MM.1S (cell line): Measurements from ENCODE around the gene SH3BP5L.
"Not testable (repeated sequence)": the region's sequence is repeated elsewhere in the genome, so short reads cannot be mapped to it uniquely, and the experiment has no call there.

Source experiments
- DNase-seq: peaks from one replicate; pipeline ENCODE4 v3.0.0-alpha.2; 2015
- H2AFZ ChIP-seq: fragments of 300-600 bp; sonication (generic); 2 replicates; pipeline ENCODE4 v1.6.0; 2016; ENCODE audit warnings: antibody characterized with exemption, low read length
- H3F3A ChIP-seq: fragments of 300-600 bp; sonication (generic); 2 replicates; pipeline ENCODE4 v1.6.1; 2016; ENCODE audit warnings: mild to moderate bottlenecking, antibody characterized with exemption, low read length, moderate library complexity, mixed read lengths; ENCODE audit not compliant: insufficient read depth
- H3K27ac ChIP-seq: fragments of 300-600 bp; sonication (generic); 2 replicates; pipeline ENCODE4 v1.5.1; 2016; ENCODE audit warnings: mild to moderate bottlenecking, low read length
- H3K27me3 ChIP-seq: fragments of 300-600 bp; sonication (generic); replicated peaks from 2 replicates; pipeline ENCODE4 v1.6.0; 2016; ENCODE audit warnings: low read length; ENCODE audit not compliant: insufficient read depth
- H3K36me3 ChIP-seq: fragments of 300-600 bp; sonication (generic); replicated peaks from 2 replicates; pipeline ENCODE4 v1.6.1; 2016; ENCODE audit warnings: mild to moderate bottlenecking, low read length, mixed read lengths; ENCODE audit not compliant: insufficient read depth
- H3K4me1 ChIP-seq: fragments of 300-600 bp; sonication (generic); 2 replicates; pipeline ENCODE4 v1.6.1; 2016; ENCODE audit warnings: low read length, mixed read lengths
- H3K4me2 ChIP-seq: fragments of 300-600 bp; sonication (generic); 2 replicates; pipeline ENCODE4 v1.6.0; 2016; ENCODE audit warnings: low read depth, low read length
- H3K4me3 ChIP-seq: fragments of 300-600 bp; sonication (generic); 2 replicates; pipeline ENCODE4 v1.5.1; 2016; ENCODE audit warnings: low read length, mixed read lengths
- H3K79me2 ChIP-seq: fragments of 300-600 bp; sonication (generic); 2 replicates; pipeline ENCODE4 v1.6.1; 2016; ENCODE audit warnings: mixed run types, low read length, mixed read lengths
- H3K9ac ChIP-seq: fragments of 300-600 bp; sonication (generic); 2 replicates; pipeline ENCODE4 v1.6.1; 2016; ENCODE audit warnings: low read length, mixed read lengths
- H3K9me2 ChIP-seq: fragments of 300-600 bp; sonication (generic); replicated peaks from 2 replicates; pipeline ENCODE4 v1.6.1; 2016; ENCODE audit warnings: mild to moderate bottlenecking, low read length, mixed read lengths; ENCODE audit not compliant: insufficient read depth
- H3K9me3 ChIP-seq: fragments of 300-600 bp; sonication (generic); replicated peaks from 2 replicates; pipeline ENCODE4 v1.6.1; 2016; ENCODE audit warnings: mild to moderate bottlenecking, low read length, mixed read lengths; ENCODE audit not compliant: insufficient read depth
- H4K20me1 ChIP-seq: fragments of 300-600 bp; sonication (generic); 2 replicates; pipeline ENCODE4 v1.6.1; 2016; ENCODE audit warnings: mild to moderate bottlenecking, low read length, moderate library complexity, mixed read lengths; ENCODE audit not compliant: insufficient read depth
- CTCF ChIP-seq: fragments of 300-600 bp; sonication (generic); IDR thresholded peaks from 2 replicates; pipeline ENCODE4 v1.5.1; 2016; ENCODE audit warnings: antibody characterized with exemption, low read length, mixed read lengths
- EZH2 ChIP-seq: fragments of 300-600 bp; sonication (generic); optimal IDR thresholded peaks from 2 replicates; pipeline ENCODE3; 2017; ENCODE audit warnings: low read depth, mild to moderate bottlenecking, antibody characterized with exemption, low read length, mixed read lengths
- EZH2phosphoT487 ChIP-seq: fragments of 300-600 bp; sonication (generic); IDR thresholded peaks from 2 replicates; pipeline ENCODE4 v1.6.1; 2018; ENCODE audit warnings: antibody characterized with exemption, low read length

SH3BP5L gene

DNA sequence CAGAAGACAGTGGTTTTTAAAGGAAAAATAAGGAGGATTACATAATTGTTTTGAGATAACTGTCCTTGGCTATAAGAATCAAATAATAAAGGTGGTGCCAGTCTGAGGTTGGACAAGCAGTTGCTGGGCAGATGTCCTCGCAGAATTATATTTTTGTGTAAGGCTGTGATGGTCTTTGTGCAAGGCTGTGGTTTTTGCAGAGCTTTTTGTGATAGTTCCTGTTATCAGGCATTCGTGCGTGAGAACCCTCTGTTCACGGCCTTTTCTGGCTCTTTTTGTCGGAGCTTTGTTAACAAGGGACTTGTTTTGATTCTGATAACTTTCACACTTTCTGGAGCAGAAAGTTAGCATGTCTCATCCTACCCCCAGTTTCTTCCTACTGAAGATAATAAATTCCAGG is 33.4 kb downstream of the SH3BP5L start:
- Histone ChIP-seq H3F3A (no peaks in the 10 kb centered on the region), H3K9me3 (no peaks in the 10 kb centered on the region), H3K4me1 (0 out of 2 replicates have a peak, but pooled peaks cover 4% of the 10 kb centered on the region), H3K27me3 (no peaks in the 10 kb centered on the region), H3K9me2 (no peaks in the 10 kb centered on the region), H2AFZ (no peak overlapping the region), H3K36me3 (no peaks in the 10 kb centered on the region), H4K20me1 (no peaks in the 10 kb centered on the region), H3K9ac (no peak overlapping the region), H3K79me2 (no peaks in the 10 kb centered on the region), H3K27ac (no peak overlapping the region), H3K4me3 (no peak overlapping the region), H3K4me2 (no peak overlapping the region)
- no peak for DNase-seq
- TF ChIP-seq EZH2: no peak
- TF ChIP-seq CTCF: no peak
- no peak for TF ChIP-seq EZH2phosphoT487

DNA sequence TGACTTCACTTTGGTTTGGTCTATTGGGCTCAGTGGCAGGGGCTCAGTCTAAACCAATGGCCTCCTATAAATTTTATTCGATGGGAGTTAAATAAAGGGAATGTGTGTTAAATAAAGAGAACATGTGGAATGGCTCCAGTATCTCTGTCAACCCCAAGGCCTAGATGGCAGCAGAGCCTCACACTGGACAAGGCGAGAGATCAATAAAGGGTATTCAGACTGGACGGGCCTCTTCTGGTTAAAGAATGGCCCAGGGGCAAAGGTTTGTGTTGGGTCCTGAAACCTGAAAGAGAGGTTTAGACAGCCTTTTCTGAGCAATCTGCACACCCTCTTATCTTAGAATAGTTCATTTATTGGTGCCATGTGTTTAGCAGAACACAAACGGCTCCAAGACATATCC is 34.7 kb downstream of the SH3BP5L start:
- no peaks in the 10 kb centered on the region for H3K9me3 ChIP-seq

GRCh38 chr1:248790456-248790855 is 35.3 kb downstream of the SH3BP5L start:
- H3K27ac ChIP-seq: no peak overlapping the region
- H2AFZ ChIP-seq: no peak overlapping the region
- 0 out of 2 replicates have a peak, but pooled peaks cover 4% of the 10 kb centered on the region for H3K4me1 ChIP-seq
- no peaks in the 10 kb centered on the region for H3K9me2 ChIP-seq
- H3K27me3 ChIP-seq: no peaks in the 10 kb centered on the region
- no peaks in the 10 kb centered on the region for H3K9me3 ChIP-seq
- H3K4me3 ChIP-seq: no peak overlapping the region
- H3K9ac ChIP-seq: no peak overlapping the region
- no peaks in the 10 kb centered on the region for H4K20me1 ChIP-seq
- H3K36me3 ChIP-seq: no peaks in the 10 kb centered on the region
- H3K4me2 ChIP-seq: no peak overlapping the region
- no peaks in the 10 kb centered on the region for H3K79me2 ChIP-seq
- H3F3A ChIP-seq: no peaks in the 10 kb centered on the region
- DNase-seq: no peak
- TF ChIP-seq CTCF: no peak
- no peak for TF ChIP-seq EZH2phosphoT487
- TF ChIP-seq EZH2: no peak

More for the DNA sequence above, 34.7 kb downstream of the SH3BP5L start:
- no peak overlapping the region for H2AFZ ChIP-seq
- H3K27ac ChIP-seq: no peak overlapping the region
- H3K36me3 ChIP-seq: no peaks in the 10 kb centered on the region
- no peak overlapping the region for H3K9ac ChIP-seq
- H3K79me2 ChIP-seq: no peaks in the 10 kb centered on the region
- H3K4me3 ChIP-seq: no peak overlapping the region
- H3K4me1 ChIP-seq: 0 out of 2 replicates have a peak, but pooled peaks cover 4% of the 10 kb centered on the region
- no peaks in the 10 kb centered on the region for H3K27me3 ChIP-seq
- no peak for TF ChIP-seq EZH2
- no peak for TF ChIP-seq CTCF
- TF ChIP-seq EZH2phosphoT487: no peak
- no peak for DNase-seq
- H3K9me2 ChIP-seq: no peaks in the 10 kb centered on the region
- no peaks in the 10 kb centered on the region for H3F3A ChIP-seq
- no peak overlapping the region for H3K4me2 ChIP-seq
- H4K20me1 ChIP-seq: no peaks in the 10 kb centered on the region

- DNase-seq, H3K9ac ChIP-seq, H3K9me2 ChIP-seq, H3K9me3 ChIP-seq, H4K20me1 ChIP-seq, H3K27me3 ChIP-seq, H3K4me1 ChIP-seq, H3F3A ChIP-seq, H2AFZ ChIP-seq, H3K79me2 ChIP-seq, H3K27ac ChIP-seq, H3K4me2 ChIP-seq, H3K36me3 ChIP-seq, H3K4me3 ChIP-seq: not testable (repeated sequence)
These were observed 36.4 kb downstream of the SH3BP5L start for GRCh38 chr1:248789337-248789736.
